A549 (cell line): ENCODE measurements around the gene HLA-A. TPM values are rescaled to one million over a fixed set of nuclear protein-coding genes. Genes with fewer than 3 reads are reported as not detected.

ENCODE experiments used
- ATAC-seq, 2 experiments: fragments of 200-7000 bp in 1 of 2; fragments of >200 bp in 1 of 2; cut with Nextera tagmentation in 1 of 2; cut with Tn5 transposase in 1 of 2; 3 replicates each; pipeline versions ENCODE4 v1.8.0 to v1.9.1; 2018 to 2020; ENCODE audit warnings: mild to moderate bottlenecking in 1 of 2, moderate library complexity in 1 of 2
- CTCF ChIA-PET: fragments of 300-600 bp; sonication (Branson Sonifier 250); formaldehyde crosslinking; extraction: SDS; loops from one replicate; lab custom pipeline; 2021; ENCODE audit warnings: antibody characterized with exemption, inconsistent platforms; lab: Yijun Ruan, JAX
- POLR2A ChIA-PET: fragments of 350-600 bp; formaldehyde crosslinking; extraction: SDS; loops from one replicate; lab custom pipeline; 2021; ENCODE audit warnings: antibody characterized with exemption, inconsistent platforms; lab: Yijun Ruan, JAX
- DNase-seq, 2 experiments: peaks; one replicate each; pipeline versions ENCODE4 v3.0.0 to v3.0.0-alpha.2; 2011 to 2016; ENCODE audit warnings: low read depth in 1 of 2, low spot score in 1 of 2
- FAIRE-seq: peaks from 2 replicates; lab custom pipeline; 2011; peaks lifted over from hg19 to GRCh38; lab: Jason Lieb, UNC
- H3K27ac ChIP-seq, 2 experiments: fragments of >200 bp; sonication (Bioruptor Twin); formaldehyde crosslinking; 3 replicates each; pipeline ENCODE4 v1.5.1; 2016 to 2017
- H3K4me1 ChIP-seq: fragments of >200 bp; sonication (Bioruptor Twin); formaldehyde crosslinking; 3 replicates; pipeline ENCODE4 v1.6.1; 2016
- H3K4me2 ChIP-seq: fragments of >200 bp; sonication (Bioruptor Twin); formaldehyde crosslinking; 3 replicates; pipeline ENCODE4 v1.6.1; 2016
- H3K4me3 ChIP-seq: fragments of >200 bp; sonication (Bioruptor Twin); formaldehyde crosslinking; 3 replicates; pipeline ENCODE4 v1.5.1; 2016
- H3K9me3 ChIP-seq: fragments of >200 bp; sonication (Bioruptor Twin); formaldehyde crosslinking; 3 replicates; pipeline ENCODE4 v1.6.1; 2016
- USF2 ChIP-seq: fragments of 450-650 bp; IDR thresholded peaks from 2 replicates; pipeline ENCODE4 v1.6.1; 2014; ENCODE audit warnings: antibody characterized with exemption
- WGBS: methylation state at CpG from one replicate; pipeline ENCODE4 v1.1.6; 2017; ENCODE audit errors: missing lambda C conversion rate; 5-methylcytosine and 5-hydroxymethylcytosine counted together
- polyA plus RNA-seq, 4 experiments: library from polyadenylated mRNA; depleted of rRNA in 3 of 4; stranded (reverse); fragments of >200 nt; fragmentation: RNase III in 1 of 4; extraction: RNeasy Plus Mini Kit Qiagen cat#74134 plus additional on column Dnase treatment in 1 of 4; gene quantifications; 2 replicates in 3 of 4; 3 replicates in 1 of 4; pipeline ENCODE4 v1.2.3, GENCODE V29; 2011 to 2017
- small RNA-seq, 6 experiments: library from RNA; depleted of rRNA; stranded (forward); fragments of <200 nt; gene quantifications; one replicate each; pipeline ENCODE3, GENCODE V24; 2012

The HLA-A gene
- polyA plus RNA-seq, 2 of the 4 experiments (the other 2 are of a cell fraction): 78.8 to 95.0 TPM

- Histone ChIP-seq H3K4me3 (no peak overlapping the region), H3K9me3 (no peaks in the 10 kb centered on the region), H3K4me2 (no peak overlapping the region), H3K4me1 (no peaks in the 10 kb centered on the region), H3K27ac (no peak overlapping the region)
- no peak for ATAC-seq
- ChIA-PET POLR2A (no interaction called here), CTCF (no interaction called here)
- DNase-seq: no peak
- no peak for FAIRE-seq
- TF ChIP-seq USF2: no peak
- TF ChIP-seq, all 56 proteins: peak for 0
- WGBS: 13% methylated on average over 1 of the region's 2 CpGs
These were observed 53.0 kb downstream of the HLA-A start for GRCh38 chr6:29995340-29995777.

Small RNA genes lying within 50 kb of the gene (small RNA-seq; reads per million reads assigned to genes)
- gene HLA-U: 0 reads per million in 6 experiments

Other genes starting within 250 kb of the HLA-A start
- gene HLA-F, start 219.1 kb upstream of the HLA-A start, polyA plus RNA-seq (2011; rRNA removed): 2.7 and 3.5 TPM in 2 replicates
- 3.1 to 4.5 TPM (median 3.3 TPM) in 3 replicates for gene HLA-F, start 219.1 kb upstream of the HLA-A start, polyA plus RNA-seq (2017; fragmentation: RNase III; extraction: RNeasy Plus Mini Kit Qiagen cat#74134 plus additional on column Dnase treatment)
- gene HLA-G, start 114.7 kb upstream of the HLA-A start, polyA plus RNA-seq (2011; rRNA removed): not detected in 2 replicates
- 0.06 TPM in 1 of 3 replicates, not detected in the others for gene HLA-G, start 114.7 kb upstream of the HLA-A start, polyA plus RNA-seq (2017; fragmentation: RNase III; extraction: RNeasy Plus Mini Kit Qiagen cat#74134 plus additional on column Dnase treatment)
- 34.6 and 35.3 TPM in 2 replicates for gene POLR1H, start 118.7 kb downstream of the HLA-A start, polyA plus RNA-seq (2011; rRNA removed)
- gene POLR1H, start 118.7 kb downstream of the HLA-A start, polyA plus RNA-seq (2017; fragmentation: RNase III; extraction: RNeasy Plus Mini Kit Qiagen cat#74134 plus additional on column Dnase treatment): 24.8 to 26.1 TPM (median 25.5 TPM) in 3 replicates
- gene PPP1R11, start 124.7 kb downstream of the HLA-A start, polyA plus RNA-seq (2011; rRNA removed): 61.6 and 78.6 TPM in 2 replicates
- 33.8 to 36.3 TPM (median 34.3 TPM) in 3 replicates for gene PPP1R11, start 124.7 kb downstream of the HLA-A start, polyA plus RNA-seq (2017; fragmentation: RNase III; extraction: RNeasy Plus Mini Kit Qiagen cat#74134 plus additional on column Dnase treatment)
- gene RNF39, start 133.2 kb downstream of the HLA-A start, polyA plus RNA-seq (2011; rRNA removed): 0.05 TPM in 1 of 2 replicates, not detected in the other
- gene RNF39, start 133.2 kb downstream of the HLA-A start, polyA plus RNA-seq (2017; fragmentation: RNase III; extraction: RNeasy Plus Mini Kit Qiagen cat#74134 plus additional on column Dnase treatment): 0.07 TPM in 1 of 3 replicates, not detected in the others
- gene TRIM31, start 170.6 kb downstream of the HLA-A start, polyA plus RNA-seq (2011; rRNA removed): 2.9 and 4.0 TPM in 2 replicates
- gene TRIM31, start 170.6 kb downstream of the HLA-A start, polyA plus RNA-seq (2017; fragmentation: RNase III; extraction: RNeasy Plus Mini Kit Qiagen cat#74134 plus additional on column Dnase treatment): 3.1 to 3.3 TPM (median 3.2 TPM) in 3 replicates
- 0.05 and 0.07 TPM in 2 replicates for gene TRIM40, start 193.6 kb downstream of the HLA-A start, polyA plus RNA-seq (2011; rRNA removed)
- gene TRIM40, start 193.6 kb downstream of the HLA-A start, polyA plus RNA-seq (2017; fragmentation: RNase III; extraction: RNeasy Plus Mini Kit Qiagen cat#74134 plus additional on column Dnase treatment): 0.05 TPM in 1 of 3 replicates, not detected in the others
- gene TRIM10, start 218.7 kb downstream of the HLA-A start, polyA plus RNA-seq (2011; rRNA removed): 0.09 and 0.12 TPM in 2 replicates
- gene TRIM10, start 218.7 kb downstream of the HLA-A start, polyA plus RNA-seq (2017; fragmentation: RNase III; extraction: RNeasy Plus Mini Kit Qiagen cat#74134 plus additional on column Dnase treatment): 0.03 TPM in 2 of 3 replicates, not detected in the other
- 0.08 and 0.37 TPM in 2 replicates for gene TRIM15, start 221.0 kb downstream of the HLA-A start, polyA plus RNA-seq (2011; rRNA removed)
- gene TRIM15, start 221.0 kb downstream of the HLA-A start, polyA plus RNA-seq (2017; fragmentation: RNase III; extraction: RNeasy Plus Mini Kit Qiagen cat#74134 plus additional on column Dnase treatment): 0.04 to 0.09 TPM (median 0.08 TPM) in 3 replicates